ENCODE data around the gene SBF2. TPM values are rescaled to one million over a fixed set of nuclear protein-coding genes. Genes with fewer than 3 reads are reported as not detected.

Gene SBF2
- total and polyA plus RNA-seq, 2 of the 13 experiments (the other 11 are each of a cell fraction or from before 2014, with no cell fraction given) = 24.0 to 45.8 TPM

GRCh38 chr11:10288881-10289764 is 4.9 kb downstream of the SBF2 start (continued):
- TF ChIP-seq ZSCAN31 (CRISPR knock-in tag; IDR thresholded peaks at IDR 0.05; ENCODE audit: low read depth) = no peak; the same call in 1 of the 2 replicates
- peak; percentile 85 for TF ChIP-seq ARID4A (CRISPR knock-in tag; IDR thresholded peaks at IDR 0.05; ENCODE audit: borderline replicate concordance)
- peak; percentile 45; the same call in 1 of the 2 replicates for TF ChIP-seq ZNF784 (CRISPR knock-in tag; IDR thresholded peaks at IDR 0.05; ENCODE audit: borderline replicate concordance)
- TF ChIP-seq ZNF790 (CRISPR knock-in tag; IDR thresholded peaks at IDR 0.05; ENCODE audit: borderline replicate concordance) = no peak
- no peak; a peak in 1 of 4 replicates for TF ChIP-seq ATF4 (CRISPR knock-in tag; IDR thresholded peaks at IDR 0.05)
- TF ChIP-seq ZNF782 (CRISPR knock-in tag; IDR thresholded peaks at IDR 0.05; ENCODE audit: borderline replicate concordance) = peak; percentile 37; the same call in 1 of the 2 replicates
- peak; percentile 89 for TF ChIP-seq MIER3 (CRISPR knock-in tag; IDR thresholded peaks at IDR 0.05; ENCODE audit: borderline replicate concordance)
- peak; percentile 39; the same call in 1 of the 2 replicates for TF ChIP-seq ARNT2 (CRISPR knock-in tag; IDR thresholded peaks at IDR 0.05; ENCODE audit: low read depth)
- no peak for TF ChIP-seq REL (CRISPR knock-in tag; conservative IDR thresholded peaks at IDR 0.05)
- TF ChIP-seq RARA (CRISPR knock-in tag; IDR thresholded peaks at IDR 0.05) = peak; percentile 81
- TF ChIP-seq LRRFIP1 (CRISPR knock-in tag; conservative IDR thresholded peaks at IDR 0.05) = no peak
- TF ChIP-seq TFDP1 (CRISPR knock-in tag; IDR thresholded peaks at IDR 0.05; ENCODE audit: borderline replicate concordance) = 0 out of 2 replicates have a peak, but pooled peaks have one; percentile 18
- peak; percentile 74 for TF ChIP-seq AGO2 (optimal IDR thresholded peaks at IDR 0.05; ENCODE audit: low read depth, low read length)
- TF ChIP-seq ZNF572 (CRISPR knock-in tag; IDR thresholded peaks at IDR 0.05) = 0 out of 2 replicates have a peak, but pooled peaks have one; percentile 42
- no peak for TF ChIP-seq MBNL3 (CRISPR knock-in tag; conservative IDR thresholded peaks at IDR 0.05)
- peak; percentile 77 for TF ChIP-seq KDM5B (CRISPR knock-in tag; IDR thresholded peaks at IDR 0.05; ENCODE audit: borderline replicate concordance)
- TF ChIP-seq CREBL2 (CRISPR knock-in tag; IDR thresholded peaks at IDR 0.05; ENCODE audit: borderline replicate concordance) = no peak
